Adrenal gland (tissue), 12 donors: Measurements from ENCODE around the gene BRSK2. TPM values are rescaled to one million over a fixed set of nuclear protein-coding genes. Genes with fewer than 3 reads are reported as not detected.
"Not testable (repeated sequence)": the region's sequence is repeated elsewhere in the genome, so short reads cannot be mapped to it uniquely, and the experiment has no call there.

ENCODE experiments used
- DNase-seq, 7 donors: peaks; one replicate each; pipeline ENCODE4 v3.0.0-alpha.2; 2019 to 2020
- H3K27ac ChIP-seq, 5 donors: fragments of 200-600 bp; sonication (generic) in 4 of 5; 1 replicate in 3 of 5; 2 replicates in 2 of 5; pipeline versions ENCODE4 v1.5.1 to v1.8.0; 2016 to 2020; ENCODE audit warnings: mild to moderate bottlenecking in 1 of 5
- H3K27me3 ChIP-seq: fragments of 200-600 bp; 2 replicates; pipeline ENCODE4 v1.8.0; 2021
- H3K36me3 ChIP-seq, 2 donors: fragments of 200-600 bp; replicated peaks in 1 of 2; 1 replicate in 1 of 2; 2 replicates in 1 of 2; pipeline versions ENCODE4 v1.5.1 to v1.8.0; 2018 to 2022
- H3K4me1 ChIP-seq, 2 donors: fragments of 200-600 bp; replicated peaks in 1 of 2; 1 replicate in 1 of 2; 2 replicates in 1 of 2; pipeline versions ENCODE4 v1.5.1 to v1.8.0; 2018 to 2021
- H3K4me3 ChIP-seq, 4 donors: fragments of 200-600 bp; sonication (generic) in 3 of 4; one replicate each; pipeline ENCODE4 v1.5.1; 2016 to 2018
- H3K9me3 ChIP-seq, 3 donors: fragments of 200-600 bp; sonication (generic) in 1 of 3; replicated peaks in 1 of 3; 1 replicate in 2 of 3; 2 replicates in 1 of 3; pipeline versions ENCODE4 v1.5.1 to v1.8.0; 2016 to 2021
- POLR2A ChIP-seq, 2 donors: fragments of 450-650 bp; IDR thresholded peaks; one replicate each; pipeline ENCODE4 v1.6.1; 2017; ENCODE audit warnings: antibody characterized with exemption in 2 of 2, mild to moderate bottlenecking in 2 of 2, moderate library complexity in 1 of 2
- WGBS, 4 donors: extraction: QIAGEN DNeasy Blood & Tissue Kit in 2 of 4; methylation state at CpG; one replicate each; pipeline versions ENCODE4 v1.1.5 to v1.1.7; 2013 to 2017; 5-methylcytosine and 5-hydroxymethylcytosine counted together
- intact Hi-C, 2 donors: fragments of 100-400 bp; cut with DNase I; formaldehyde crosslinking; loops; one replicate each; pipeline versions ENCODE4 v1.14.1 to v1.15.0; 2022 to 2023
- polyA plus RNA-seq, 3 donors: library from polyadenylated mRNA; stranded (reverse); fragments of 200-250 nt in 2 of 3; fragments of 350-450 nt in 1 of 3; fragmentation: Illumina TruSeq in 1 of 3; extraction: RNeasy Lipid Tissue Mini Kit (QIAGEN cat#74804) in 1 of 3; gene quantifications; one replicate each; pipeline ENCODE4 v1.2.3, GENCODE V29; 2013 to 2014
- total RNA-seq, 9 donors: library from RNA; depleted of rRNA in 4 of 9; stranded (reverse); fragments of >200 nt in 4 of 9; fragments of 120-200 nt in 1 of 9; fragmentation: NEBNext Ultra II Directional in 1 of 9; extraction: Animal tissue kit (Norgen Biotek cat#: 25700) in 1 of 9; gene quantifications; one replicate each; pipeline versions ENCODE4 v1.1.0 to v1.2.4, GENCODE V29; 2013 to 2023
- TF ChIP-seq, protein P1 (sequence below), 6 experiments: fragments of 450-650 bp in 4 of 6; fragments of 200-600 bp in 2 of 6; sonication (generic) in 1 of 6; IDR thresholded peaks; 1 replicate in 5 of 6; 2 replicates in 1 of 6; pipeline versions ENCODE4 v1.5.1 to v1.8.0; 2016 to 2021; ENCODE audit warnings: antibody characterized with exemption in 6 of 6, mild to moderate bottlenecking in 2 of 6, moderate library complexity in 1 of 6
- donor health status: healthy with polysubstance abuse.
- donor health status: Bipolar disorder and iron deficiency.
- donor health status: DM: yes; HTN: yes; CAD: no.
- donor health status: DM: no; HTN: no; CAD: no.
- donor health status: DM: no; HTN: no; CAD: no.
- donor health status: DM: yes; HTN: yes; CAD: no.

Gene BRSK2
- total and polyA plus RNA-seq, 12 donors, result 0.18 to 24.5 (median 1.4) TPM; not detected in 1

DNA sequence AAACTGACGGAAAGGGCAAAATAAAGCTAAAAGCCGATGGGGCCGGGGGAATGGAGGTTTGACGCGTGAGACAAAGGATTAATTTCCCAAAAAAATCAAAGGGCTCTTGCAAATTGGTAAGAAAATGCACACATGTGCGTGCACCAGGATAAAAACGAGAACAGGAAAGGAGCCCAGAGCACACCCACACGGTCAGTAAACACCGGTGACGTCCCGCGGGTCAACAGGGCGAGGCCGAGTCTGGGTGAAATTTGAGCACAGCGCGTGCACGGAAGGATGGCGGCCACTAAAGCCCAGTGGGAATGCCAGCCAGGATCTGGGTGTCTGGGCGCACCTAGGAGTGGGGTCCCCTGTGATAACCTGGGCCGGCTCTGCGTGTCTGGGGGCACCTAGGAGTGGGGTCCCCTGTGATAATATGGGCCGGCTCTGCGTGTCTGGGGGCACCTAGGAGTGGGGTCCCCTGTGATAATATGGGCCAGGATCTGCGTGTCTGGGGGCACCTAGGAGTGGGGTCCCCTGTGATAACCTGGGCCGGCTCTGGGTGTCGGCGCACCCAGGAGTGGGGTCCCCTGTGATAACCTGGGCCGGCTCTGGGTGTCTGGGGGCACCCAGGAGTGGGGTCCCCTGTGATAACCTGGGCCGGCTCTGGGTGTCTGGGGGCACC, 44.4 kb downstream of the BRSK2 start:
- no peak overlapping the region for H3K27ac ChIP-seq
- no peaks in the 10 kb centered on the region for H3K36me3 ChIP-seq
- H3K4me1 ChIP-seq, result no peaks in the 10 kb centered on the region
- TF ChIP-seq POLR2A (IDR thresholded peaks at IDR 0.05), result no peak
- TF ChIP-seq, protein P1, sequence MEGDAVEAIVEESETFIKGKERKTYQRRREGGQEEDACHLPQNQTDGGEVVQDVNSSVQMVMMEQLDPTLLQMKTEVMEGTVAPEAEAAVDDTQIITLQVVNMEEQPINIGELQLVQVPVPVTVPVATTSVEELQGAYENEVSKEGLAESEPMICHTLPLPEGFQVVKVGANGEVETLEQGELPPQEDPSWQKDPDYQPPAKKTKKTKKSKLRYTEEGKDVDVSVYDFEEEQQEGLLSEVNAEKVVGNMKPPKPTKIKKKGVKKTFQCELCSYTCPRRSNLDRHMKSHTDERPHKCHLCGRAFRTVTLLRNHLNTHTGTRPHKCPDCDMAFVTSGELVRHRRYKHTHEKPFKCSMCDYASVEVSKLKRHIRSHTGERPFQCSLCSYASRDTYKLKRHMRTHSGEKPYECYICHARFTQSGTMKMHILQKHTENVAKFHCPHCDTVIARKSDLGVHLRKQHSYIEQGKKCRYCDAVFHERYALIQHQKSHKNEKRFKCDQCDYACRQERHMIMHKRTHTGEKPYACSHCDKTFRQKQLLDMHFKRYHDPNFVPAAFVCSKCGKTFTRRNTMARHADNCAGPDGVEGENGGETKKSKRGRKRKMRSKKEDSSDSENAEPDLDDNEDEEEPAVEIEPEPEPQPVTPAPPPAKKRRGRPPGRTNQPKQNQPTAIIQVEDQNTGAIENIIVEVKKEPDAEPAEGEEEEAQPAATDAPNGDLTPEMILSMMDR (IDR thresholded peaks at IDR 0.05), result no peak
- intact Hi-C loops, result no loop called here
- no peaks in the 10 kb centered on the region for H3K9me3 ChIP-seq
- 77 to 87% (median 83%) methylated on average over 18 to 29 of the region's 29 CpGs for WGBS, 4 donors
- H3K4me3 ChIP-seq, result no peak overlapping the region
- DNase-seq, result no peak
- peaks cover 5% of the 10 kb centered on the region for H3K27me3 ChIP-seq

DNA sequence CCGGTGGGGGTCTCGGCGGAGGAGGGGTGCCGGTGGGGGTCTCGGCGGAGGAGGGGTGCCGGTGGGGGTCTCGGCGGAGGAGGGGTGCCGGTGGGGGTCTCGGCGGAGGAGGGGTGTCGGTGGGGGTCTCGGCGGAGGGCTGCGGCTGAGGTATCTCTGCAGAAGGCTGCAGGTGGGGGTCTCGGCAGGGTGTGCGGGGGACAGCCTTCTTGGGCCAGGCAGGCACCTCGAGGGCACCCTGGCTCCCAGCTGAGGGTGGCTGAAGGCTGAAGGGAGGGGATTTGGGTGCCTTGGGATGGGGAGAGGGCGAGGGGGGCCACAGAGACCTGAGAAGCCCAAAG, 45.7 kb downstream of the BRSK2 start:
- H3K9me3 ChIP-seq, DNase-seq, H3K4me3 ChIP-seq, H3K4me1 ChIP-seq, H3K27me3 ChIP-seq, H3K27ac ChIP-seq, H3K36me3 ChIP-seq, intact Hi-C loops: not testable (repeated sequence)
- WGBS, 4 donors, result 60 to 89% (median 68%) methylated on average over 1 to 12 of the region's 20 CpGs

GRCh38 chr11:1435820-1436467, 46.2 kb downstream of the BRSK2 start:
- no peak for DNase-seq
- intact Hi-C loops, result no loop called here
- H3K4me1 ChIP-seq, result no peaks in the 10 kb centered on the region
- H3K36me3 ChIP-seq, result no peaks in the 10 kb centered on the region
- WGBS, 4 donors, result 3 to 8% (median 7%) methylated on average over 13 to 29 of the region's 29 CpGs
- no peaks in the 10 kb centered on the region for H3K9me3 ChIP-seq
- TF ChIP-seq, protein P1 (IDR thresholded peaks at IDR 0.05), result no peak
- TF ChIP-seq POLR2A (IDR thresholded peaks at IDR 0.05), result no peak
- H3K27ac ChIP-seq, result no peak overlapping the region
- H3K4me3 ChIP-seq, result no peak overlapping the region
- H3K27me3 ChIP-seq, result peaks cover 8% of the 10 kb centered on the region

DNA sequence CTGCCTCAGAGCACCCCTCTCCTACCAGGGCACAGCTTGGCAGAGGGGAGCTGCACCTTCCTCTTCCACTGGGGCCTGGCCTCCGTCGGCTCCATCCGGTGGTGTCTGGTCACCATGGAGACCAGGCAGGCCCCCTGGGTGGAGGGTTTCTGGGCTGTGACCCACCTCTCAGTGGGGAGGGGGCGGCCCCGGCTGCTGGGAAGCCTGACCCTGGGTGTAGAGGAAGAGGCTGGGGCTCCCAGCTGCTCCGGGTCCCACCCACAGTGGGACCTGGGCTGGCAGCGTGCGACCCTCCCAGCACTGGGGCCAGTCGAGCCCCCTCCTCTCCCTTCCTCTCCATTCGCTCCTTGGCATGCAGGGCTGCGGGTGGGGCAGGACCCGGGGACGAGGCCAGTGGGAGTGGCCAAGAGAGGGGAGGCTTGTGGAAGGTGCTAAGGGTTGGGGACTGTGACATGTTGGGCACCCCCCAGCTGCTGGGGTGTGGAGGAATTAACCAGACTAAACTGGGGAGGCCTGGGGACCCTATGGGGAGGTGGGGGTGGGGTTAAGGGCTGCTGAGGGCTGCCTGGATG, 46.8 kb downstream of the BRSK2 start:
- Histone ChIP-seq H3K27me3 (peaks cover 8% of the 10 kb centered on the region), H3K4me3 (no peak overlapping the region), H3K9me3 (no peaks in the 10 kb centered on the region), H3K36me3 (no peaks in the 10 kb centered on the region), H3K4me1 (no peaks in the 10 kb centered on the region), H3K27ac (no peak overlapping the region)
- TF ChIP-seq POLR2A (IDR thresholded peaks at IDR 0.05), result no peak
- TF ChIP-seq, protein P1 (IDR thresholded peaks at IDR 0.05), result no peak
- 9 to 20% (median 19%) methylated on average over 2 to 13 of the region's 13 CpGs; no CpG with 5 or more reads in 1 of the 4 donors for WGBS, 4 donors
- intact Hi-C loops, result no loop called here
- no peak for DNase-seq
